Upper lobe of right lung (tissue), 1 donor: ENCODE results near the gene BEST1. TPM values are rescaled to one million over a fixed set of nuclear protein-coding genes. Genes with fewer than 3 reads are reported as not detected.
"Not testable (repeated sequence)": the region's sequence is repeated elsewhere in the genome, so short reads cannot be mapped to it uniquely, and the experiment has no call there.

ENCODE experiments used
- ATAC-seq: fragments of 200-7000 bp; cut with Tn5 transposase; one replicate; pipeline ENCODE4 v1.9.1; 2020; ENCODE audit warnings: mild to moderate bottlenecking, moderate library complexity
- DNase-seq: peaks from one replicate; pipeline ENCODE4 v3.0.0-alpha.2; 2020
- H3K27ac ChIP-seq: fragments of 200-600 bp; one replicate; pipeline ENCODE4 v1.8.0; 2022
- H3K27me3 ChIP-seq: fragments of 200-600 bp; one replicate; pipeline ENCODE4 v1.8.0; 2022; ENCODE audit warnings: mild to moderate bottlenecking
- H3K36me3 ChIP-seq: fragments of 200-600 bp; one replicate; pipeline ENCODE4 v1.8.0; 2022
- H3K4me1 ChIP-seq: fragments of 200-600 bp; one replicate; pipeline ENCODE4 v1.8.0; 2022
- H3K4me3 ChIP-seq: fragments of 200-600 bp; one replicate; pipeline ENCODE4 v1.8.0; 2022; ENCODE audit warnings: mild to moderate bottlenecking
- H3K9me3 ChIP-seq: fragments of 200-600 bp; one replicate; pipeline ENCODE4 v1.8.0; 2022
- CTCF ChIP-seq: fragments of 200-600 bp; IDR thresholded peaks from one replicate; pipeline ENCODE4 v1.8.0; 2022; ENCODE audit warnings: antibody characterized with exemption
- intact Hi-C: fragments of 100-400 bp; cut with DNase I; formaldehyde crosslinking; loops from one replicate; pipeline ENCODE4 v1.11.0; 2022
- total RNA-seq: library from RNA; stranded (reverse); fragmentation: NEBNext Ultra II Directional; extraction: Animal tissue kit (Norgen Biotek cat#: 25700); gene quantifications from one replicate; pipeline ENCODE4 v1.2.1, GENCODE V29; 2021
- donor health status: DM: no; HTN: yes; CAD: no; lungs with severe emphysema.

The BEST1 gene
- total RNA-seq, 1 donor from 2014 or later: 9.6 TPM

GRCh38 chr11:61994981-61995380, 44.8 kb downstream of the BEST1 start:
- H3K9me3 ChIP-seq: peaks cover 5% of the 10 kb centered on the region
- DNase-seq: no peak
- H3K36me3 ChIP-seq: no peaks in the 10 kb centered on the region
- no peak for ATAC-seq
- no peak for TF ChIP-seq CTCF
- no peak overlapping the region for H3K27ac ChIP-seq
- H3K27me3 ChIP-seq: no peaks in the 10 kb centered on the region
- H3K4me1 ChIP-seq: no peaks in the 10 kb centered on the region
- intact Hi-C loops: no loop called here
- no peak overlapping the region for H3K4me3 ChIP-seq

- no peaks in the 10 kb centered on the region for H3K27me3 ChIP-seq
- peaks cover 5% of the 10 kb centered on the region for H3K9me3 ChIP-seq
- H3K27ac ChIP-seq: no peak overlapping the region
- H3K4me3 ChIP-seq: no peak overlapping the region
- intact Hi-C loops: no loop called here
- peaks cover 3% of the 10 kb centered on the region for H3K4me1 ChIP-seq
- ATAC-seq (no peak), DNase-seq (peak; percentile 13)
- TF ChIP-seq CTCF: no peak
- H3K36me3 ChIP-seq: no peaks in the 10 kb centered on the region
Observed at GRCh38 chr11:61996933-61997332, 46.8 kb downstream of the BEST1 start.

GRCh38 chr11:61999141-61999975, 49.2 kb downstream of the BEST1 start:
- ATAC-seq (no peak), DNase-seq (peak; percentile 25)
- Histone ChIP-seq H3K27me3 (no peaks in the 10 kb centered on the region), H3K27ac (no peak overlapping the region), H3K9me3 (peaks cover 5% of the 10 kb centered on the region), H3K4me3 (no peak overlapping the region), H3K4me1 (peaks cover 3% of the 10 kb centered on the region), H3K36me3 (no peaks in the 10 kb centered on the region)
- intact Hi-C loops: no loop called here
- no peak for TF ChIP-seq CTCF

- TF ChIP-seq CTCF: no peak
- H3K27me3 ChIP-seq: no peaks in the 10 kb centered on the region
- peaks cover 11% of the 10 kb centered on the region for H3K4me1 ChIP-seq
- H3K36me3 ChIP-seq: no peaks in the 10 kb centered on the region
- no peak overlapping the region for H3K27ac ChIP-seq
- peak; percentile 59 for DNase-seq
- intact Hi-C loops: no loop called here
- H3K4me3 ChIP-seq: no peak overlapping the region
- H3K9me3 ChIP-seq: peaks cover 5% of the 10 kb centered on the region
- no peak for ATAC-seq
Observed at GRCh38 chr11:62000539-62001446, 50.6 kb downstream of the BEST1 start.

- intact Hi-C loops: no loop called here
- TF ChIP-seq CTCF: no peak
- peak; percentile 66 for DNase-seq
Observed at GRCh38 chr11:62001450-62002191, 51.5 kb downstream of the BEST1 start.

GRCh38 chr11:62002283-62002682, 52.1 kb downstream of the BEST1 start:
- intact Hi-C loops, H3K4me3 ChIP-seq, H3K27ac ChIP-seq, ATAC-seq, H3K9me3 ChIP-seq, H3K36me3 ChIP-seq, H3K27me3 ChIP-seq: not testable (repeated sequence)
- H3K4me1 ChIP-seq: peaks cover 13% of the 10 kb centered on the region
- DNase-seq: peak; percentile 13

More at GRCh38 chr11:62001450-62002191, 51.5 kb downstream of the BEST1 start:
- Histone ChIP-seq H3K9me3 (peaks cover 5% of the 10 kb centered on the region), H3K4me3 (no peak overlapping the region), H3K4me1 (peaks cover 13% of the 10 kb centered on the region), H3K36me3 (no peaks in the 10 kb centered on the region), H3K27ac (no peak overlapping the region), H3K27me3 (no peaks in the 10 kb centered on the region)
- ATAC-seq: peak; percentile 45
